ENCODE data around the gene LIN7A.

DNA sequence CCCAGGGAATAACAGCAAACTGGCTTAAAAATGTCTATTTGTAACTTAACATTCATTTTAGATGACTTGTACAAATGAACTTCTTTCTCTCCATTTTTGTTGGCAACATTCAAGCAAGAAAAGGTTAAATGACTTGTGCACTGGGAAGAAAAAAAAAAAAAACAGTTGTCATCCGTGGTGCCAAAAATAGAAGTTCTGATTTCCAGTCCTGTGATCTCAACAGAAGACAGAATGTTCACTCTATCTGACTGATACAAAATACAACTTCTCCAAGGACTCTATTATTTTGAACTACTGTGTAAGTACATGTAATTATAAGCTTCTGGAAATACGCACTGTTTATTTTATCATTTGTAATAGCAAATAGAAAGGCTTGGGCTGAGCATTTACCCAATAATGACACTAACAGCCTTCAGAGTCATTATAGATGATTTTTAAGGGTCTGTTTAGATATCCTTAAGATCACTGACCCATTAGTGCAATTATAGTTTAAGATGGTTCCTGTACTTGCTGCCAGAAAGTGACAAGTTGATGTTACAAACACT is 59.9 kb downstream of the LIN7A start:
- TF ChIP-seq, protein P1, sequence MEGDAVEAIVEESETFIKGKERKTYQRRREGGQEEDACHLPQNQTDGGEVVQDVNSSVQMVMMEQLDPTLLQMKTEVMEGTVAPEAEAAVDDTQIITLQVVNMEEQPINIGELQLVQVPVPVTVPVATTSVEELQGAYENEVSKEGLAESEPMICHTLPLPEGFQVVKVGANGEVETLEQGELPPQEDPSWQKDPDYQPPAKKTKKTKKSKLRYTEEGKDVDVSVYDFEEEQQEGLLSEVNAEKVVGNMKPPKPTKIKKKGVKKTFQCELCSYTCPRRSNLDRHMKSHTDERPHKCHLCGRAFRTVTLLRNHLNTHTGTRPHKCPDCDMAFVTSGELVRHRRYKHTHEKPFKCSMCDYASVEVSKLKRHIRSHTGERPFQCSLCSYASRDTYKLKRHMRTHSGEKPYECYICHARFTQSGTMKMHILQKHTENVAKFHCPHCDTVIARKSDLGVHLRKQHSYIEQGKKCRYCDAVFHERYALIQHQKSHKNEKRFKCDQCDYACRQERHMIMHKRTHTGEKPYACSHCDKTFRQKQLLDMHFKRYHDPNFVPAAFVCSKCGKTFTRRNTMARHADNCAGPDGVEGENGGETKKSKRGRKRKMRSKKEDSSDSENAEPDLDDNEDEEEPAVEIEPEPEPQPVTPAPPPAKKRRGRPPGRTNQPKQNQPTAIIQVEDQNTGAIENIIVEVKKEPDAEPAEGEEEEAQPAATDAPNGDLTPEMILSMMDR (IDR thresholded peaks at IDR 0.05; ENCODE audit: insufficient read depth, low read length, poor library complexity, severe bottlenecking) = no peak
- no peak for TF ChIP-seq EZH2phosphoT487 (conservative IDR thresholded peaks at IDR 0.05; ENCODE audit: low read length)

Measured in SU-DHL-6 (cell line).